Erythroblast (primary cell): ENCODE data around the gene CFAP157.

Experiments used
- DNase-seq, 2 experiments: peaks; one replicate each; lab custom pipeline; 2025; lab: John Stamatoyannopoulos, UW
- GATA1 ChIP-seq: IDR thresholded peaks from 2 replicates; pipeline ENCODE4 v1.6.1; 2011; ENCODE audit warnings: low read depth, mild to moderate bottlenecking, control low read depth, low read length, moderate library complexity
- POLR2A ChIP-seq: IDR thresholded peaks from 2 replicates; pipeline ENCODE4 v1.6.1; 2011; ENCODE audit warnings: mild to moderate bottlenecking, low read length

CFAP157 gene

GRCh38 chr9:127729522-127730256 lies 22.9 kb downstream of the CFAP157 start:
- no peak for DNase-seq

GRCh38 chr9:127730262-127730661 lies 23.5 kb downstream of the CFAP157 start:
- no peak for DNase-seq
- TF ChIP-seq POLR2A (no peak), GATA1 (no peak)

More at GRCh38 chr9:127729522-127730256, 22.9 kb downstream of the CFAP157 start:
- TF ChIP-seq GATA1 (no peak), POLR2A (no peak)

- no peak for DNase-seq
- TF ChIP-seq GATA1 (no peak), POLR2A (no peak)
Measured at GRCh38 chr9:127730799-127731410, 24.1 kb downstream of the CFAP157 start.

- DNase-seq = no peak
- TF ChIP-seq POLR2A (no peak), GATA1 (no peak)
Measured at GRCh38 chr9:127731938-127732337, 25.1 kb downstream of the CFAP157 start.

GRCh38 chr9:127732444-127732843 lies 25.7 kb downstream of the CFAP157 start:
- no peak for DNase-seq
- TF ChIP-seq POLR2A = no peak
- no peak for TF ChIP-seq GATA1

- DNase-seq = no peak
Measured at GRCh38 chr9:127733614-127734013, 26.8 kb downstream of the CFAP157 start.

GRCh38 chr9:127734247-127734746 lies 27.5 kb downstream of the CFAP157 start:
- no peak for DNase-seq
- no peak for TF ChIP-seq POLR2A
- no peak for TF ChIP-seq GATA1

More at GRCh38 chr9:127733614-127734013, 26.8 kb downstream of the CFAP157 start:
- TF ChIP-seq POLR2A (no peak), GATA1 (no peak)

- DNase-seq = peak; percentile 99
- peak; percentile 91 for TF ChIP-seq POLR2A
- no peak for TF ChIP-seq GATA1
Measured at GRCh38 chr9:127734747-127735529, 28.1 kb downstream of the CFAP157 start, which contains the start of gene TOR2A. TSS of gene TOR2A (minus strand) at chr9:127735294. CDS start at chr9:127735270, 24 bp downstream.

- TF ChIP-seq POLR2A = no peak
- TF ChIP-seq GATA1 = no peak
- no peak for DNase-seq
Measured at GRCh38 chr9:127735530-127736185, 28.9 kb downstream of the CFAP157 start.

- DNase-seq = no peak
- TF ChIP-seq GATA1 (no peak), POLR2A (no peak)
Measured at GRCh38 chr9:127738666-127739065, 31.9 kb downstream of the CFAP157 start.

GRCh38 chr9:127739614-127740330 lies 33.0 kb downstream of the CFAP157 start:
- TF ChIP-seq POLR2A (no peak), GATA1 (no peak)
- no peak for DNase-seq

GRCh38 chr9:127741831-127742434 lies 35.1 kb downstream of the CFAP157 start:
- TF ChIP-seq POLR2A (no peak), GATA1 (no peak)
- no peak for DNase-seq
